Measurements from ENCODE around the gene ZNF609. TPM values are rescaled to one million over a fixed set of nuclear protein-coding genes. Genes with fewer than 3 reads are reported as not detected.

ZNF609 gene
- total RNA-seq, 2 donors from 2014 or later = 17.9 to 22.7 TPM

GRCh38 chr15:64559243-64559642, 98.9 kb downstream of the ZNF609 start:
- Histone ChIP-seq H3K4me1 (peaks cover 16% of the 10 kb centered on the region), H3K27ac (peak overlapping the region in 1 of 4 donors; percentile 32), H3K4me3 (no peak overlapping the region), H3K9me3 (no peaks in the 10 kb centered on the region), H3K27me3 (no peaks in the 10 kb centered on the region), H3K36me3 (replicated peaks in 1 of 2; ENCODE audit: insufficient read depth in 1 of 2, low read depth in 2 of 2) (no peaks in the 10 kb centered on the region)
- TF ChIP-seq POLR2A (IDR thresholded peaks at IDR 0.05) = no peak
- no peak for TF ChIP-seq CTCF (IDR thresholded peaks at IDR 0.05)
- 98 to 100% methylated on average over 2 of the region's 2 CpGs for WGBS, 2 donors
- intact Hi-C loops (cut with DNase I) = no loop called here
- DNase-seq = no peak
- ATAC-seq = no peak

GRCh38 chr15:64560501-64560900, 100.1 kb downstream of the ZNF609 start:
- no peak overlapping the region for H3K4me3 ChIP-seq
- peaks cover 16% of the 10 kb centered on the region for H3K4me1 ChIP-seq
- 95 to 96% methylated on average over 3 of the region's 3 CpGs for WGBS, 2 donors
- no peaks in the 10 kb centered on the region for H3K36me3 ChIP-seq (replicated peaks in 1 of 2; ENCODE audit: insufficient read depth in 1 of 2, low read depth in 2 of 2)
- no peak for DNase-seq
- no peaks in the 10 kb centered on the region for H3K9me3 ChIP-seq
- TF ChIP-seq CTCF (IDR thresholded peaks at IDR 0.05) = no peak
- no peak for TF ChIP-seq POLR2A (IDR thresholded peaks at IDR 0.05)
- intact Hi-C loops (cut with DNase I) = no loop called here
- no peak overlapping the region for H3K27ac ChIP-seq
- H3K27me3 ChIP-seq = no peaks in the 10 kb centered on the region
- ATAC-seq = no peak

- no peak overlapping the region for H3K4me3 ChIP-seq
- H3K27me3 ChIP-seq = no peaks in the 10 kb centered on the region
- ATAC-seq (no peak), DNase-seq (no peak)
- H3K4me1 ChIP-seq = peaks cover 16% of the 10 kb centered on the region
- H3K9me3 ChIP-seq = no peaks in the 10 kb centered on the region
- TF ChIP-seq POLR2A (IDR thresholded peaks at IDR 0.05) (no peak), CTCF (IDR thresholded peaks at IDR 0.05) (no peak)
- no peaks in the 10 kb centered on the region for H3K36me3 ChIP-seq (replicated peaks in 1 of 2; ENCODE audit: insufficient read depth in 1 of 2, low read depth in 2 of 2)
- no peak overlapping the region for H3K27ac ChIP-seq
- intact Hi-C loops (cut with DNase I) = no loop called here
- 57 to 70% methylated on average over 2 of the region's 2 CpGs for WGBS, 2 donors
Measured at GRCh38 chr15:64560998-64561397, 100.6 kb downstream of the ZNF609 start.

GRCh38 chr15:64562003-64562640, 101.7 kb downstream of the ZNF609 start:
- no peak for TF ChIP-seq POLR2A (IDR thresholded peaks at IDR 0.05)
- TF ChIP-seq CTCF (IDR thresholded peaks at IDR 0.05) = no peak
- WGBS, 2 donors = 94 to 96% methylated on average over 1 of the region's 1 CpG
- ATAC-seq (no peak), DNase-seq (no peak)
- Histone ChIP-seq H3K4me1 (peaks cover 16% of the 10 kb centered on the region), H3K36me3 (replicated peaks in 1 of 2; ENCODE audit: insufficient read depth in 1 of 2, low read depth in 2 of 2) (no peaks in the 10 kb centered on the region), H3K27me3 (no peaks in the 10 kb centered on the region), H3K9me3 (no peaks in the 10 kb centered on the region), H3K27ac (no peak overlapping the region), H3K4me3 (no peak overlapping the region)
- intact Hi-C loops (cut with DNase I) = no loop called here

- no peak overlapping the region for H3K27ac ChIP-seq
Measured at GRCh38 chr15:64566102-64566501, 105.7 kb downstream of the ZNF609 start.

More at GRCh38 chr15:64566102-64566501, 105.7 kb downstream of the ZNF609 start:
- no peaks in the 10 kb centered on the region for H3K9me3 ChIP-seq
- H3K4me1 ChIP-seq = peaks cover under 1% of the 10 kb centered on the region
- ATAC-seq (no peak), DNase-seq (no peak)
- intact Hi-C loops (cut with DNase I) = no loop called here
- H3K36me3 ChIP-seq (replicated peaks in 1 of 2; ENCODE audit: insufficient read depth in 1 of 2, low read depth in 2 of 2) = no peaks in the 10 kb centered on the region
- TF ChIP-seq POLR2A (IDR thresholded peaks at IDR 0.05) (no peak), CTCF (IDR thresholded peaks at IDR 0.05) (no peak)
- WGBS, 2 donors = 93 to 100% methylated on average over 2 of the region's 2 CpGs
- no peak overlapping the region for H3K4me3 ChIP-seq
- H3K27me3 ChIP-seq = no peaks in the 10 kb centered on the region

Measured in body of pancreas (tissue), 4 donors.